ENCODE measurements around the gene SLC4A11.

SLC4A11 gene

DNA sequence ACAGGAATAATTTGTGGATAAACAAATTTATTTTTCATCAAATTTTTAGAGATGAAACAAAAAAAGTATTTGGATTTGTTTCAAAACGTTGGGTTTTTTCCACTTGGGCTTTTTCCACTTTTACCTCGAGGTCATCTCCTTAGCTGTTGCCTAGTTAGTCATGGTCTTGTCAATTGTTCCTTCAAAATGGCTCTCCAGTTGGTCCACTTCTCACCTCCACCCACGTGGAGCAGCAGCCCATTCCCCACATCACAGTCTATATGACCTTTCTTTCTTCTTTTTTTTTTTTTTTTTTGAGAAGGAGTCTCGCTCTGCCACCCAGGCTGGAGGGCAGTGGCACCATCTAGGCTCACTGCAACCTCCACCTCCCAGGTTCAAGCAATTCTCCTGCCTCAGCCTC is 6.7 kb upstream of the SLC4A11 start:
- no peak for DNase-seq

- no peak for DNase-seq
Measured at GRCh38 chr20:3245156-3245555, 6.2 kb upstream of the SLC4A11 start.

DNA sequence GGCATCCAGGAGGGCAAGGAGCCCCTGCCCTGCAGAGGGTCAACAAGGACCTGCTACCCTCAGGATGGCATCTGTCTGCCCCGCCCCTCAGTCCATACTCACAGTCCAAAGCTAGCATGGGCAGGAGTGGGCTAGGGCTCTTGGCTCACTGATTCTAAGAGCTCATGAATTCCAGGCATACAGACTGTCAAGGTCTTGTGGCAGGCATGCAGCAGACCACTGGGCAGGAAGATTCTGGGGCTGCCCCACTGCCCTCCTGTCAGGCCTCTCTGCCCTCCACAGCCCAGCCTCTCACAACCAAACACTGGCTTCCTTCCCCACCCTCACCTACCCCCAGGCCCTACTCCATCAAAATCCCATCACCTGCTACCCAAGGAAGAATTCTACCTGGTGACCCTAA is 5.6 kb upstream of the SLC4A11 start:
- no peak for DNase-seq

- DNase-seq, result no peak
Measured at GRCh38 chr20:3243718-3244358, 4.8 kb upstream of the SLC4A11 start.

- DNase-seq, result no peak
Measured at GRCh38 chr20:3242172-3242692, 3.2 kb upstream of the SLC4A11 start.

GRCh38 chr20:3240776-3241363 is 1.9 kb upstream of the SLC4A11 start:
- no peak for DNase-seq

DNA sequence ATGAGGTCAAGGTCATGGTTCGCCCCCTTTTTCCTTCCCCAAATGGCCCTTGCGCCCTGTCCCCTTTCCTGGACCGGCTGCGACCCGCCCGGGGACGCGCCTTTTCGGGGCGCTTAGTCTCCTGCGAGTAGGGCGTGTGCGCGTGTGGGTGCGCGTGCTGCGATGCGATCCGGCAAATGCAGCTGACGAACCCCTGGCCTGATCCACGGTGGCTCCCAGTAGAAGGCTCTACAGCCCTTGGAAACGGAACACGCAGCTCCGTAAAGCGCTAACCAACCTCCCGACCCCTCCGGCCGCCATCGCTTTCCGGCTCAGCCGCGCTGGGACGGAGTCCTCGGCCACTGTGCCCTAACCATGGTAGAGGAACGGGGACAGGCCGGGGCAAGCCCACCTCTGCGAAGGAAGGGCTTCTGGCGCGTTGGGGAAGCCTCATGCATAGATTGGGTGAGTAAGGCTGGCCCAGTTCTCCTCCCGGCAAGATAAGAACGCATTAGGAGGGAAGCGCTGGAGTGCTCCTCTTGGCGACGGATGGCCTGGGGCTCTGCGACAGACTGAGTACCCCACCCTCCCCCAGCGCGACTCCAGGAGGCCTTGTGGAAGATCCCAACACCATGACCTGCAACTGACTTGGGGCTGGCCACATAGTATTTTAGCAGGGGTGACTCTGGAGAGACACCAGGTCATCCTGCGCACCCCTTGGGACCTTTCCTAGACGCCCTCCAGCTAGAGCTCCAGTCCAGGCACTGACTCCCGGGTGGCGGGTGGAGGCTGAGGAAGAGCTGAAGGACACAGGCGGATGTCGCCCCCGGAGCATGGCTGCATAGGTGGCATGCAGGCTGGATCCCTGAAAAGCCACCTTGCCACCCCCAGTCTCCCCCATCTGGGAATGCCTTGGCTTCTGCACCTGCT is 1.1 kb upstream of the SLC4A11 start:
- peak; percentile 10 for DNase-seq

DNA sequence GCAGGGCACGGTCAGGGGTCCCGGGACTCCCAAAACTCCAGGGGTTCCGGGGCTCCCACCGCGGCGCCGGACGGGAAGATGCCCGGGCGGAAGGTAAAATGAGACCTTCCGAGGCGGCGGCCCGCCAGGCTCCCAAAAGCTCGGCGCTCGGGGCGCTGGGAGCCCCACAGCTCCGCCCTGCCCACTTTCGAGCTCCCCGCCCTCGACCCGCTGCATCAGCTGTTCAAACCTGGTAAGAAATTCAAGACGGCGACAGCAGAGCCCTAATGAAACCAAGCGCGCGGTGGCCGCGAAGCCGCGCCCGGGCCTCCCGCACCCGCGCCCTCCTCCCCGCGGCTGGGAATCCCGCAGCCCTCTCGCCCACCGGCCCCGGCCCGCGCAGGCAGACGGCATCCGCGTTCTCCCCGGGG is 369 bp downstream of the SLC4A11 start:
- peak; percentile 58 for DNase-seq

DNA sequence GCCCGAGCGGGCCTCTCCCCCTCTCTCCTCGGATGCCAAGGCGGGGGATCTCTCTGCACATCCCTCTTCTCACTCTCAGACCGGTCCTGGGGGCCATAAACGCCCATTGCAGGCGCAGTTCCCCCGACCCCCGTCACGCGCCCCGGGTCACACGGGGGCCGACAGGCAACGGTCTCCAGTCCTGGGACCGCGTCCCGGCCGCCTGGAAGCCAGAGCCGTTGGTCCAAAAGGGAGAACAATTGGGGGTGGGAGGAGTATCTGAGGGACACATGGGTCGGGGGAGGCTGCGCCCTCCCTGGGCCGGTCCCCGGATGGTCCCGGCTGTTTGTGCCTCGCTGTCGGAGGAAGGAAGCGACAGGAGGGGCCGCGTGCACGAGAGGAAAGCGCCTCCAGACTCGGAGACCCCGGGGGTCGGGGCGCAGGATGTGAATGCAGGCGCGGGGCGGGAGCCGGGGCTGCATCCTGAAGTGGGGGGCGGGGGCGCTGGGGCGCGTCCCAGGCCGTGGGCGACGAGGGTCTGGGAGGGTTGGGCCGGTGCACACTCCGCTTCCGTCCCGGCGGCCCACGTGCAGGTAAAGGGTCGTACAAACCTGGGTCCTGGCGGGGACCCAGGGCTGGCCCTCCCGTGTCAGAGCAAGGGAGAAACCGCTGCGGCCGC is 903 bp downstream of the SLC4A11 start:
- DNase-seq, result peak; percentile 18

GRCh38 chr20:3237011-3237957 is 1.7 kb downstream of the SLC4A11 start:
- no peak for DNase-seq

DNA sequence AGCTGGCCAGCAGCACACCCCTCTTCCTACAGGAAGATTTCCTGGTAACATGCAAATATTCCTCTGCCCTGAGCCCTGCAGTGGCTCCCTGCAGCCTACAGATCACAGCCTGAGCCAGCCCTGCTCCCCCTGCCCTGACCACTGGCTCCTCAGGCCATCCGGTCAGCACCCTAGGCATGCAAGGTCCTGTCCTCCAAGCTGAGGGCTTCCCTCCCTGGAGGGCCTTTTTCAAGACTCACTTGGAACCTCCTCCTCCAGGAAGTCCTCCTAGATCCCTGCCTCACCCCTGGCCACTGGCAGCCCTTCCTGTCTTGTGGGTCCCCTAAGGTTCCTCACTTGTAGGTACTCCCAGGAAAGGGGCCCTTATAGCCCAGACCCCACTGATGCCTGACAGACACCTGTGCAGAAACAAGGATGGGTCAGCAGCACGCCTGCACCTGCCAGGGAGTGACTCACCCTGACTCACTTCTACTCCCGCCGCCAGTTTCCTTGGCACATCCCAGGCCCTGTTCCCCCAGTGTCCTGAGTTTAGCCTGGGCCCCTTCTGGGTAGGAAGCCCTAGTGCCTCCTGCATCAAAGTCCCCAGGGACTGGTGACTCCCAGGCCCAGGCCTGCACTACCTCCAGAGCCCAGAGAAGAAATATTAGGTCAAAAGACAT is 3.2 kb downstream of the SLC4A11 start:
- DNase-seq, result no peak

DNA sequence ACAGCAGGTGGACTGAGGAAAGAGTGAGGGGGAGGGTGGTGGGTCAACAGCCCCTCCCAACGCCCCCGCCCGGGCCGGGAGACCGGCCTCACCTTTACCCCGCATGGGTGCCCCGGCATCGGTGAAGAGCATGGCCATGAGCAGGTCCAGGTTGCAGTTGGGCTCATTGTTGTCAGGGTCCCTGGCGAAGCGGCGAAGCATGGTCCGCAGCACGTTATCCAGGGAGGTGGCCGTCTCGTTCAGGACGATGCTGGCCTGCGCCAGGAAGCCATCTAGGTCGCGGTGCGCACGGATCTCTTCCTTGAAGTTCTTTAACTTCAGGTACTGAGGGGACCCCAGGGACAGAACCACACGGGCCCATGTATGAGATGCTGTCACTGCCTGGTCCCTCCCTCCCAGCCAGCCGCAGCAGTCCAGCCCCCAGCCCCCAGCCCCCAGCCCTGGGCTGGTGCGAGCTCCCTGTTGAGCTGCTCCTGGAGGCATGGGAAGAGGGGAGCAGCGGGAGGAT is 4.9 kb downstream of the SLC4A11 start:
- DNase-seq, result no peak

- DNase-seq, result no peak
Measured at GRCh38 chr20:3233131-3233990, 5.6 kb downstream of the SLC4A11 start.

GRCh38 chr20:3231889-3232588 is 7.0 kb downstream of the SLC4A11 start:
- DNase-seq, result no peak

GRCh38 chr20:3231116-3231515 is 7.9 kb downstream of the SLC4A11 start:
- no peak for DNase-seq

DNA sequence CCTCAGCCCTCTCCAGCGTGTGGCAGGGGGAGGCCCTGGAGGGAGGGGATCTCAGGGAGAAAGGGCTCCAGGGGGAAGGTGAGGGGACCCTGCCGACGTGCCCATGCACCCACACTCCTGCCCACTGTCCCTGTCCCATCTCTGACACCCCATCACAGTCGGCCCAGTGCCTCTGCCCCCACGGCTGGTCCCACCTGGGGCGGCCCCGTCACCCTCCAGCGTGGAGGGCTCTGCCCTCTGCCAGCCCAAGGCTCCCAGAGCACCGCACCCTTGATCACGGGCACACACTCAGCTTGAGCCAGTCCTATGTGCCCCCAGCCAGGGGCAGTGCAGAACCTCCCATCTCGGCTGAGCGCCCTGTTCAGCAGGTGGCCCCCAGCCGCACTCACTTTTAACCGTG is 9.2 kb downstream of the SLC4A11 start:
- DNase-seq, result no peak

GRCh38 chr20:3229158-3229557 is 9.8 kb downstream of the SLC4A11 start:
- no peak for DNase-seq

DNA sequence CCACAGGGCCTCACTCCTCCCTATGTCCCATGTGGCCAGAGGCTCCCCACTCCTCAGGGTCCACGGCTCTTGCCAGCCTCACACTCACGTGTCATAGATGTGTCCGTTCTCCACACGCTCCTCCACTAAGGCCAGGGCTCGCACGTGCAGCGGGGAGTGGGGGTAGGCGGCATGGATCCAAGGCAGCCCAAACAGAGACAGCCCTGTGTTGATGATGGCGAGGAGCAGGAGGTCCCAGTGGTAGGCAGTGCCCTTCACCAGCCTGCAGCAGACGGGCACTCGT is 10.3 kb downstream of the SLC4A11 start:
- no peak for DNase-seq

- DNase-seq, result no peak
Measured at GRCh38 chr20:3227936-3228749, 10.8 kb downstream of the SLC4A11 start.
